Measurements from ENCODE around the gene ETV1.

The ETV1 gene

DNA sequence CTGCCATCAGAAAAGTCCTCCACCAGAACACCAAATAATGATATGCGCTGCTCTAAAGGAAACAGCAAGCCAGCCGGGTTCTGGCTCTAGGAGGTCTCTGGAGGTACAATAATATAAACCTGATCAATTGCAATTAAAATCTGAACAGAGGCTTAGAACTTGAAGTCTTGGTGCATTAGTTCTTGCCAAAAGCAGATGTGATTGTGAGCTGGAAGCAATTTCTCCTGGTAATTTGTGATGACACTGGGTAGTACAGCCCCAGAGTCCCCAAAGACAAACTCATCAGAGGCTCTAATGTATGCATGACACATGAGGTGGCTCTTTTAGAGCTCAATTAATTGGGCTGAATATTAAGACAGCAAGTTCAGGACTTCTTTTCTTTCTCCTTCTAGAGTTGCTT is 3.3 kb downstream of the ETV1 start:
- DNase-seq = no peak

DNA sequence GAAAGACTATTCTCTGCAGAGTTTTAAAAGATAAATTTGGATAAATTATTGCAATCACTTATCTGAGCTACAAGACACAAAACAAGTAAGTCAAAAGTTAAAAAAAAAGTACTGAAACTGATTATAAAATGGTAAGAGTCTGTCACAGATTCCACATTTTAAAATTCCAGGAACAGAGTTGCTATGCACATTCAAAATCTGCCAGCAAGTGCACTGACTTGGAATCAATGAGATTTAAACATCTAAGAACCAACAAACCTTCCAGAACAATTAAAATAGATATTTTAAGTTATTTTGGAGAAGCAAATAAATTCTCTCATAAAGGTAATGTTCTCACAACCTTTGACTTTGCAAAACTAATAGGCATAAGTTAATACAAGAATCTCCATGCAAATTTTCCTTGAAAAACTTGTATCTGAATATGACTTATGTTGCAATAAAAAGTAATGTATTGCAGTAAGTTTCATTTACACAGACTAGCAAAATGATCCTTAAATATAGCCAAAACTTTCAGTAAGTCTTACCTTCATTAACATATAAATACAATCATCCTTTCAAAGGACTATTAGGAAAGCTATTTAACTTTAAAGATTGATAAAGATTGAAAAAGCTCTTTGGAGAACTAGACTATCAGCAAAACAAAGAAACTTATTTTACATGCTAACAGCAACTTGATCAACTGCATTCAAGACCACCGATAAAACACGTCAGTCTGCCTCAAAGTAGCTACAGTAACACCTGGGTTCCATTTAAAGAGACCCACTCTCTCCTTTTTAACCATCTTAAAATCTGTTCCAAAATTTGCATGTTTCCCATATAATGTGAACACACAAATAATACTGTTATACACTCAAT is 4.4 kb downstream of the ETV1 start:
- DNase-seq = no peak

DNA sequence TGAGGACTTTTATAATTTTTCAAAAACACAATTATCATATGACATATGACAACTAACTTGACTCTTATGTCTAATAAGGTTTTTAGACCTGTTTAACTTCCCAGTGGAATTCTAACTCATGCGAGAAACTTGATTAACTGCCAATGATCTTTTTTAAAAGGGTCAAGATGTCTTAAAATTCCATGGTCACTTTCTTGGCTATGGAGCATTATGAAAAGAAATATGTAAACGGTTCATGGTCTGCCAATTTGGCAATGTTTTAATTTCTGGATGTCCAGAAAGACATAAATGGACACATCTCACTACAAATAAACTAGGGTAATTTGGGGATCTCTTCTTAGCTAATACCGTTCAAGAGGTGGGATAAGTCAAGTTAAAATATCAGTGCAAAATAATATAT is 5.4 kb downstream of the ETV1 start:
- DNase-seq = no peak

DNA sequence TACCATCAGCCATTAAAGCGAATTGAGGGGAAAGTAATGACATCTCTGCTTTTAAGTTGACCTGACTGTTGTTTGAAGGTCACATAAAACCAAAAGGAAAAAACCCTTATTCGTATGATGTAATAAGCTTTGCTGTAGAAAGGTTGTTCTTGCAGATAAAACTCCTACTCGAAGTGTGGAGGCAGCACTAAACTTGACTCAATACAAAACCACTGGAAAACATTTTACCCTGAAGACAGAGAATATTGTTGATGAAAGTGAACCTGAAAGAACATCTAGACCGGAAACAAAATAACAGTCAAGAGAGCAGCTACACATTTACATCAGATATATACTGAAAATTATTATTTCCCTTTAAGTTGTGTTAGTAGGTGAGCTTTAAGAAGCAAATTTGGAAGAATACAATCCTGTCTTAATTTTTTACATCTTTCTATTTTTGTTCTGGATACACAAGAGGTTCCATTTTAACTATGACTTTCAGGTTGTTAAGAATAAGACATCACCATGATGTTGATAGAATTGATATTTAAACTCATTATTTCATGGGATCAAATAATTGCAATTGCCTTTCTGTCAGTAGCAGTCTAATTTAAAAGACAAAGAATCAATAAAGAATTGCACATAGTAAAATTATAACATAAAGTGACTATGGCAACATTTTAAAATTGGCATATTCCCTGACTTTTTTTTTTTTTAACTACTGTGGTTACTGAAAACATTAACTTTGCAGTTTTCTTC is 6.4 kb downstream of the ETV1 start:
- no peak for DNase-seq

DNA sequence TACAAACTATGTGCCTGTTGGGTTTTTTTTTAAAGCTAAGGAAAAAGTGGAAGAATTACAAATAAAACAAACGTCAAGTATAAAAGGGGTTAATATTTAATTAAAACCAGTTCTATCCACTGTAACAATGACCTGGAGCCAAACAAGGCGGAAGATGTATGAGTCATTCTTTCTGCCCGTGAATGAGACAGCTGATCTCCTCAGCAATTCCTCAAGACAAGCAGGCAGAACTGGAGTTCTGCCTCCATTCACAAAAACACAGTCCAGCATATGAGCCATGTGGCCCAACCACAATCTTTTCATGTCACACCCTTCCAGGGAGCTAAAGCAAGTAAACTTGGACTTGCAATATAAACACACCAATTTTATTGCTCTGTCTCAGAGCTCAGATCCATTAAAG is 8.4 kb downstream of the ETV1 start:
- DNase-seq = no peak

DNA sequence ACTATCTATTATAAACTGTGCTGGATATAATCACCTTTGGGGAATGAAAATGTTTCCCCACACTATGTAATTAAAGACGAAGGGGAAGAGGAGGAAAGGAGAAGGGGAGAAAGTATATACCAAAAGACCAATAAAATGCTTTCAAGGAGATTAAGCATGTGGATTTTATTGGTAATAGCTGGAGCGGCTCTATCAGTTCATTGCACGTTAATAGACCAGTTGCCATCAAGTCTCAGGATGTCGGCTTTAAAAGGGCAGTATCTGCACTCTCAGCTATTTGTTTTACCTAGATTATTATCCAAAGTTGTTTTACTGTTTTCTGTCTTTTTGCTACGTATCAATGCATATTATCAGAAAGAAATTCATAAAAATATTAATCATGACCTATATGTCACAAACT is 9.0 kb downstream of the ETV1 start:
- DNase-seq = no peak

DNA sequence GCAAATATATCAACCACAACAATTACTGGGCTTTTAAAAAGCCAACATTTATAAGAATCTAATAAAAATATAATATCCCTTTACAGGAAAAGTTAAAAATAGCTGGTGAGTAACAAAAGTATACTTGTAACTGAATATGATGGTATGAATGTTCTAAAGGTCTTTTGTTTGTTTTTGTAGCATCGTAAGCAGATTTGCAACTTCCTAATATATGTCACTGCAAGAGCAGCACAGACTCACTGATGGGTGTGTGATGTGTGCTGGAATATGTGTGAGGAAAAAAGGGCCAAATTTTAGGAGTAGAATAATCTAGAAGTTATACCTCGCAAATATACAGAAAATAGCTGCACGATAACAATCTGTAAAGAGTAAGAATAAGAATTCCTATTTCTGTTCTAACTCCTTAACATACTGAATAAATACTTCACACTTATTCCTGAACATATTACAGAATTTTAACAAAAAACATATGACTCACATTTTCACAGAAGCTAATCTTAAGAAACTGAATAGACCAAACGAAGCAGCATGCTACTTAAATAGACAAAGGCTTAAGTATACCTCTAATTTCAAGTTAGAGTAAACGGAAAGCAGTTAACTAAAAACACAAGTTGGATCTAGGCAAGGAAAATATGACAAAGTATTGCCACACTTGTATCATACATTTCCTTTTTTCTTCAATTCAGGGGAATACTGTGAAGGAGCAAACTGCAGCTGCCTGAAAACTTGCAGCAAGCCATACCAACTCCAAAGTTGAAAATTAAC is 9.6 kb downstream of the ETV1 start:
- DNase-seq = no peak

DNA sequence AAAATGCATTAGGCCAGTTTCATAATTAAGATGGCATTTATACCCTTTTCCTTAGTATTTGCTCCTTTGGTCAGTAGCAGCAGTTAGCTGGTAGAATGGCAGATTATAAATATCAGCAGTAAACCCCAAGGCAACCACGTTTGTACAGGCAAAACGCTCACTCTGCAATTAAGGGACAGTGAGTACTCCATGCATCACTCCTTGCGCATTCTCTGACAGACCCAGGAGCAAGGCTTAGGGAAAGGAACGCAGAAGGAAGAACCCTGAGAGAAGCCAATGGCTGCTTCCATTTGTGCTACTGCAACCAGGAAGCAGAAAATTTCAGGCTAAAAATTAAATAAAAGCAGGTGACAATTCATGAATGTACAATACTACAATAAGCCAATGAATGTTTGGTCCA is 12.9 kb downstream of the ETV1 start:
- no peak for DNase-seq

DNA sequence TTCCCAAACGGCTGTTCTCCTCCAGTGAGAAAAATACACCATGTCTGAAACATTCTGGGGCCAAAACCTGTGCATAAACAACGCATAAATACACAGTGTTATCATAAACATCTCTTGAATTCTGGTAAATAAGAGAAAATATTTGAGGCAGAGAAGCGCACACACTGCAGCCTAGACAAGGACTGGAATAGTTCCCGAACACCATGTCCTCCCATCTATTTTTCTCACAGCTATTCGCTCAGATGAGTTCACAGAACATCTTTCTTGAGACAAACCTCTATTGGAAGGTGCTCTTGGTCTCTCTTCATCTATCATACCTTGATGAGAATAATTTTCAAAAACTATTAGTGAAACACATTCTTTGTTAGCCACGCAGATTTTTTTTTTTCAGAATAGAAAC is 24.4 kb downstream of the ETV1 start:
- DNase-seq = no peak

DNA sequence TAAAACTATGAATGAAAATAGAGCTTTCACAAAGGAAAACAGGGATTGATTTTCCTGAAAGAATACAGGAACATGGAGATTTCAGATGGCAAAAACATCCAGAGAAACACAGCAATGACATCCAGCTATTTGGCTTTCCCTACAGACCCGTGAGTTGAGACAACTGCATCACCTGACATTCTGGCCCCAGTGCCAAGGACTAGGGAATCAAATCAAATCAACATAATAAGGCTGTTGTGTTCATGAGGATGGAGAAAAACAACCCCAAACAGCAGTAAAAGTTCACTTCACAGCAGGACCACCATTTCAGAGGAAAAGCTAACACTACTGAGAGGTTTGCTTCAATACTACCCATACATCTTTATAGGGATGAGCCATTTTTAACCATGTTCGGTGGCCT is 25.5 kb downstream of the ETV1 start:
- DNase-seq = no peak

DNA sequence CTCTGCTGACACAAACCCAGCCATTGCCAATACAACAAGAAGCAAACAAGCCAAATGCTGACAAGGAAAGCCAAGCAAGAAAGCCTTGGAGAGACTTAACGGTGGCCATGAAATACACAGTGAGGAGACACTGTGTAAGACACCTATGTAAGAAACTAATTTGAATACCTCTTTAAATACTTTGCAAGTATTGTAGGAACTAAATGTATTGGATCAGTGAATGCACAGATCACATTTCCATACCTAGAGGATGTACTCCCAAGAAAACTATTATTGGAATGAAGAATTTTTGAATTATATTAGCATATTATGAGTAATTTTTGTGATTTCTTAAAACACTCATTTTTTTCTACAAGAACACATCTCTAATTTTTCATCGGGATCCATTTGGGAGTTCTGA is 34.0 kb downstream of the ETV1 start:
- no peak for DNase-seq

DNA sequence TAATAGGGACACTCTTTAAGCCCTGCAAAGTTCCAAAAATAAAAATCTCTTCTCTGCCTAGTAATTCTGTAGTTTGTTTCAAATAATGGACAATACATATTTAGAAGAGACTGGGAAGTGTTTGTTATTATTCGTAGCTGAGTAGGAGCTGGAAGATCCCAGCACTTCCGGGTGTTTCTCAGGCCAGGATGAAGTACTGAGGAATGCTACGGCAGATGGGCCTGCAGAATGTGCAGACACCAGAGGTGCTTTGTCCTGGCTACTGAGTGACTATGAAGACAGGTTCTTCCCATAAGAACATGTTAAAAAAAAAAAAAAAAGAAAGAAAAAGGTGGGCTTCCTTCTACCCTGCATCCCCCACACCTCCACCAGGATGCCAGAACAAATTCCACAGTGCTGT is 36.1 kb downstream of the ETV1 start:
- DNase-seq = no peak

DNA sequence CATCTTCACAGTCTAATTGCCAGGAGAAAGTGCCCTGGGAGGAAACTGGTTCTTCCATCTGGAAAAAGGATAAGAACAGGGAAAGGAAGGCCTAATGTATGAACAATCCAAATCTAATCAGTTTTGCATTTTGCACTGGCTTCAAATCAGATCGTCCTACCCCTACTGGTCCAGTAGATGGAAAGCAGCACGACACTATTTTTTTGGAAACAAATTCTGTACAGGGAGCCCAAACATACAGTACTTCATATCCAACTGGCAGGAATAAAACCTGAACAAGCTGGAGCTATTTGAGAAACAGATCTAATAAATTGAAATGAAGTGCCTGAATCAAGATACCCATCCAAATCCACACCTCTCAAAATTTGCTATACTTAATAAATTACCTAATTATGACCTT is 36.5 kb downstream of the ETV1 start:
- DNase-seq = no peak

DNA sequence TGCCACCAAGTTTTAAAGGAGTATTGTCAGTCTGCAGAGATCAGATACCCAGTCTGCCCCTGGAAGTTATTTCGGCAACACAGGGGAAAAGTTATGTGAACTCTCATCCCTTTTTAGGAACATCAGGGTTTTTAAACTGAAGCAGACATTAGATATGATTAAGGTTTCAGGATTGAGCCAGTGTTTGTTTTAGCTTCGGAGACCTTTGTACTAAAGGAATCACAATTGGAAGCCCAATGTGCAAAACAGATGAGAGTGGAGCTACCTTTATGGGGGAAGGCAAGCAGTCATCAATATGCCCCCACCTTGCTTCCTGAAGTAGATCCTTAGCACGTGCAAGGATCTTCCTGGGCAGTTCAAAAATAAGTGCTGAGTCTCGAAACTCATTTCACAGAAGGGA is 39.5 kb downstream of the ETV1 start:
- no peak for DNase-seq

DNA sequence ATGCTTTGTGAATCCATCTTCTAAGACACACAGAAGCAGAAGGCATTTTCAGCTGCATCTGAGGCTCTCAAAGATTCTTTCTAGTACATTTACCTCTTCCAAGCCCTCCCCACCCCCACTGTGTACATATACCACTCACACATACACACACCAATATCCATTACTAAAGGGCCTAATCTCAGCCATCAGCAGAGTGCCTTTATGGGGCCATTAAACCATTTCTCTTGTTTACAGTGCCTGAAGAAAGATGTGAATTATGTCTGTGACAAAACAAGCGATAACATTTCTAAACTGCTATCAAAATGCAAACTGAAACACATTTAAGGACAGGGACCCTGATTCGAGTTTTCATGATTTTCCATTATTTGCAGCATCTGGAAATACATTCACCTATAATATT is 40.0 kb downstream of the ETV1 start:
- DNase-seq = no peak

DNA sequence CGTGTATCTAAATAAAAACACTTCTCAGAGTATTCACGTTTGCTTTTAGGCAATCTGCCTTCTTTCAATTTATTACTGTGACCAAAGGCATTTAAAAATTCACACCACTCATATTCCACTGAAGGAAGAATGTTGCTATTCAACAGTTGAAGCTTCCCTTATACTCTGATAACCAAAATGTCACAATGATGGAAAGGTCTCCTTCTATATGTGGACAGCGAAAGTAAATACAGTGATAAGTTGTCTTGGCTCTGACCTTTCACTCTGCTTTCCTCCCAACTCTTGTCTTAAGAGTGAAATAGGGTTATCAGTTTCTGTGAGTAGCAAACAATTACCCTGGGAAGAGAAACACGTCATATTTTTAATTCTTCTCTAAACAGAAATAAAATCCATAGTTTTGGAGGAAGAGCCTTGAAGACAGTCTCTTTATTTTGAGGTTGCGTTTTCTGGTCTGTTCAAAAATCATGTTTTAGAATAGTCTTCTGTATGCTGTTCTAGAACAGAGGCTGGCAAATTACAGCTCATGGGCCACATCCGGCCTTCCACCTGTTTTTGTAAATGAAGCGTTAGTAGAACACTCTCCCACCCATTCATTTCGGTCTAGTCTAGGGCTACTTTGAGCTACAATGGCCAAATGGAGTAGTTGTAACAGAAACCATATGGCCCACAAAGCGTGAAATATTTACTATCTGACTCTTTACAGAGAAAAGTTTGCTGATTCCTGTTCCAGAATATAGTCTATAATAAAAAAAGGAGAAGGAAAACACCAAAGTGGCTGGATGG is 41.3 kb downstream of the ETV1 start:
- no peak for DNase-seq

DNA sequence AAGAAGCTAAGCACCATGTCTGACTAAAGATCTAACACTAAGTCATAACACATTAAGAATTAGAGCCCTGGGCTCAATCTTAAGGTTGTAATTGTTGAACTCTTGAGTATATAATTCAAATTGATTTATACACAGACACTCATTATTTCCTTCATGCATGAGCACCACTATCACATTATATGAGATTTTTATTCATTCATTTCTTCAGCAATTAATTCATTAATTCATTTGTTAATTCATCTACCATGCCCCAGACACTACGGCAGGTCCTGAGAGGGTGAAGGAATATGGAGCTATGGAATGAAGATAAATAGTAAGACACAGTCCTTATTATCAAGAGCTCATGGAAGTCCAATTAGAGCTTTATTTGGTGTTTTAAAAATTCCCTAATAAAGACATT is 41.9 kb downstream of the ETV1 start:
- no peak for DNase-seq

DNA sequence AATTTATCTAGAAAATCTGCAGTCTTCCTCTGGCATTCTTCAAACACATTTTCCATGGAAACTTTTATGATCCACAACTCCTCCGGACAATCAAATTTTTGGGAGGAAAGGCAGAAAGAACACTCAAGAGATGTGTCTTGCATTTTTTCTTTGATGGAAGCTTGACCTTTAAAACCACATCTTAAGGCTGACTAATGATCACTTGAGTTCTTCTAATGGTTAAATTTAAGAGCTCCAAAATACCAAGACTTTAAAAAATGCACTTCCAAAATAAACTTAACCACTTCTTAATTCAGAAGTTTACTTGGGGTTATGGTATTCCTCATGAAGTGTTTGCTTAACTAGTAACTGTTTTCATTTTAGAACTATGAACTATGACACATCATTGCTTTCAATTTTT is 43.3 kb downstream of the ETV1 start:
- no peak for DNase-seq

DNA sequence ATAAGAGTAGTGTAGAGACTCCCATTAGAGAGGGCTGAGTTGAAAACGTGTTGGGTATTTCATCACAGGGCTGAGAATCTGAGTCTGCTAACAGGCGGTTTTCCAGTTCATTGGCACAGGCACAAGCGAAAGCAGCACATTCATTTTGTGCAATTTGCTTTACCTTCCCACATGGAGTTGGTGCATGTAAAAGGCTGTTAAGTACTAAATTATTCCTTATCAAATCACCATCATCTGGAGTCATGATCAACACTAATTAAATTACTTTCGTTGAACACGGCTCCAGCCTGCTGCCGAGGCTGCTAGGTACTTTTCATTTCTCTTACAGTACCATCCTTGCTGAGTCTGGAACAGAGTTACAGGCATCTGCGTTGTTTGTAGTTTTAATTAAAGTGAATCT is 43.8 kb downstream of the ETV1 start:
- no peak for DNase-seq

DNA sequence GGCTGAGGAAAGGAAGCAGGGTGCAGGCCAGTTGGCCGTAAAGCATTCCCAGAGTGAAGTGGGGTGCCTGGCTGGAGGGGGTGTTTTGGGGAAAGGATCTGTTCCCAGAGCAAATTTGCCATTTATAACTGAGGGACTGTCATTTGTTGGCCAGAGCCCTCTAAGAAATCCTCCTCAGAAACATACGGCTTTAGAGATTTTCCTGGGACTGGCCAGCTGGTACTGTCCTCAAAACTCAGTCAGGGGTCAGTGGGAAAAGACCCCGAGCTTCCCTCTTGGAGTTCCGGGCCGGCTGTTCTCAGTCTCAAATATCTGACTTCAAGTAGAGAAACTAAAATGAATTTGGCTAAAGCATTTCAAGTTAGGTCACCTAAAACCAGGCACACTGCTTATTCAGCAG is 55.9 kb downstream of the ETV1 start:
- DNase-seq = no peak

DNA sequence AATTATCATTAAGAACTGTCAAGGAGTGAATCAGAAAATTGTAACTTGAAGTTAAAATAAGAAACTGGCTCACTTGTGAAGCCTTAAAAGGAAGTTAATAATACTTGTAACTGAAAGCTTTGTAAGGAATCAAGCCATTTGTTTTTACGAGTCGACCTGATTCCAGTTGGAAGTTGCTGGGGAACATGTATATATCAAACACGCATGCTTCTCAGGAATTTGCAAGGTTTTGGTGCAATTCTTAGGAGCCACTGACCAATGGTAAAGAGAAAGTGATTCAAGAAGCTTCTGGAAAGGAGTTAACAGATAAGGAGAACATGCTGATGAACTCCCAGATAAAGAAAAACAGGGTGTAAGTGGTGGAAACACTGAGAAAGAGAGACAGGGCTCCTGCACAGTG is 56.4 kb downstream of the ETV1 start:
- DNase-seq = no peak

DNA sequence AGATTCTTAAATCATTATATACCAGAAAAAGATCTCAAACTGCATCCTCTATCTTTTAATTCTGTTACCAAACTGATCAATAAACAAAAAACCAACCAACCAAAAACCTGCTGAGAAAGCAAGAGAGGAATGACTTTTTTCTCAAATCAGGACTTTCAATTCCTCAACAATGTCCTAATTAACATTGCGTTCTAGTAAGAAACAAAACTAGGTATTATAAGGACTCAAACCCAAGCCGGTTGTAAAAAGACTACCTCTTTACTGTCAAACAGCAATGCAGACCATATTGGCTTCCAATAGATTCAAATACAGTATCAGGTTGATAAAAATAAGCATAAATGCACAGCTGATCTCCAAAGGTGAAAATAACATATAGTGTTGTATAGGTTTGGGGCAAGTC is 57.3 kb downstream of the ETV1 start:
- DNase-seq = no peak

DNA sequence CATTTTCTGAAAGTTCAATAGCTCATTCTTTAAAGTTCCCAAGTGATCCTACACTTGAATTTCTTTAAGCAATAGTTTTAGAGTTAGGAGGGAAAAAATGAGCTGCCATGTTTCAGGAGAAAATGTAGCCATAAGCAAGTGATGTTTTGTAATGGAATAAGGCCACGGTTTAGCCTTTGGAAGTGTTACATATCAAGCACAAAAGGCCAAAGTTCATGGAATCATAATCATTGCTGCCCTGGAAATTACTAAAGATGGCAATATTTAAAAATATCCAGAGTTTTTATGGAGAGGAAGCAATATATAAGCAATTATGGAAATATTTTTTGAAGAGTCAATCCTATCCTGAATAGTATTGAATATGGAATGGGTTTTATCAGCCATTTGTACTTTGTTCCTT is 68.4 kb downstream of the ETV1 start:
- no peak for DNase-seq

All from activated CD4-positive, alpha-beta T cell treated with anti-CD3 and anti-CD28 coated beads for 1 hour (primary cell).